Activated T-cell treated with anti-CD3 and anti-CD28 coated beads, Interleukin-2, amount 50 U/mL, for 72 hours (primary cell): ENCODE results near the gene PLCL2. TPM values are rescaled to one million over a fixed set of nuclear protein-coding genes. Genes with fewer than 3 reads are reported as not detected.
"Not testable (repeated sequence)": the region's sequence is repeated elsewhere in the genome, so short reads cannot be mapped to it uniquely, and the experiment has no call there.

ENCODE experiments used
- ATAC-seq, 2 donors: fragments of 150-1000 bp; cut with Tn5 transposase; replicated peaks in 1 of 2; 2 replicates each; pipeline ENCODE4 v1.10.0; 2021; ENCODE audit warnings: moderate library complexity in 2 of 2, mild to moderate bottlenecking in 1 of 2
- DNase-seq, 2 donors: peaks; one replicate each; pipeline ENCODE4 v3.0.0; 2021 to 2022; ENCODE audit warnings: mixed read lengths in 1 of 2
- H3K27ac Mint-ChIP-seq: one replicate; pipeline ENCODE4 v1.8.0; 2022; ENCODE audit warnings: mild to moderate bottlenecking, moderate library complexity, mixed read lengths
- H3K27me3 Mint-ChIP-seq: one replicate; pipeline ENCODE4 v1.8.0; 2022; ENCODE audit warnings: low read depth, mixed read lengths
- H3K36me3 Mint-ChIP-seq, 2 donors: one replicate each; pipeline ENCODE4 v1.8.0; 2022; ENCODE audit warnings: mixed read lengths in 2 of 2, mild to moderate bottlenecking in 1 of 2; ENCODE audit not compliant: insufficient read depth in 2 of 2
- H3K4me1 Mint-ChIP-seq: one replicate; pipeline ENCODE4 v1.8.0; 2022; ENCODE audit warnings: low read depth, mixed read lengths
- H3K4me3 Mint-ChIP-seq, 2 donors: one replicate each; pipeline ENCODE4 v1.8.0; 2022; ENCODE audit warnings: mild to moderate bottlenecking in 2 of 2, mixed read lengths in 2 of 2, moderate library complexity in 2 of 2
- H3K9me3 Mint-ChIP-seq, 2 donors: one replicate each; pipeline ENCODE4 v1.8.0; 2022; ENCODE audit warnings: mixed read lengths in 2 of 2
- total RNA-seq, 2 donors: library from RNA; stranded (reverse); gene quantifications; one replicate each; pipeline ENCODE4 v1.2.3, GENCODE V29; 2022

PLCL2 gene
- total RNA-seq, 2 donors from 2014 or later = 22.9 to 24.7 TPM

- no peak overlapping the region for H3K4me3 Mint-ChIP-seq
- H3K9me3 Mint-ChIP-seq = peaks cover 0 to 2% of the 10 kb centered on the region in 2 donors
- H3K4me1 Mint-ChIP-seq = peaks cover 17% of the 10 kb centered on the region
- ATAC-seq = no peak
- no peaks in the 10 kb centered on the region for H3K36me3 Mint-ChIP-seq
- H3K27me3 Mint-ChIP-seq = no peaks in the 10 kb centered on the region
- no peak for DNase-seq
- H3K27ac Mint-ChIP-seq = no peak overlapping the region
These were observed 226.8 kb downstream of the PLCL2 start for GRCh38 chr3:17111586-17111985.

GRCh38 chr3:17115186-17115585 is 230.4 kb downstream of the PLCL2 start:
- no peak for DNase-seq

GRCh38 chr3:17116007-17116600 is 231.3 kb downstream of the PLCL2 start:
- peaks cover 5% of the 10 kb centered on the region for H3K4me1 Mint-ChIP-seq
- no peaks in the 10 kb centered on the region for H3K36me3 Mint-ChIP-seq
- H3K9me3 Mint-ChIP-seq = peaks cover 0 to 2% of the 10 kb centered on the region in 2 donors
- no peak overlapping the region for H3K4me3 Mint-ChIP-seq
- DNase-seq = no peak
- H3K27me3 Mint-ChIP-seq = no peaks in the 10 kb centered on the region
- no peak for ATAC-seq
- H3K27ac Mint-ChIP-seq = no peak overlapping the region

More at GRCh38 chr3:17115186-17115585, 230.4 kb downstream of the PLCL2 start:
- ATAC-seq = no peak
- Mint-ChIP-seq H3K36me3 (no peaks in the 10 kb centered on the region), H3K9me3 (peaks cover 0 to 2% of the 10 kb centered on the region in 2 donors), H3K4me1 (peaks cover 11% of the 10 kb centered on the region), H3K27me3 (no peaks in the 10 kb centered on the region), H3K4me3 (no peak overlapping the region), H3K27ac (no peak overlapping the region)

GRCh38 chr3:17118771-17119170 is 234.0 kb downstream of the PLCL2 start:
- Mint-ChIP-seq H3K27me3 (no peaks in the 10 kb centered on the region), H3K36me3 (peaks cover 3% of the 10 kb centered on the region in 2 donors), H3K27ac (no peak overlapping the region), H3K4me1 (no peaks in the 10 kb centered on the region), H3K9me3 (peaks cover 4 to 5% of the 10 kb centered on the region in 2 donors), H3K4me3 (no peak overlapping the region)
- DNase-seq = no peak
- ATAC-seq = no peak

- peaks cover 3% of the 10 kb centered on the region in 2 donors for H3K36me3 Mint-ChIP-seq
- H3K4me1 Mint-ChIP-seq = no peaks in the 10 kb centered on the region
- no peaks in the 10 kb centered on the region for H3K27me3 Mint-ChIP-seq
- H3K27ac Mint-ChIP-seq = peak overlapping the region; percentile 11
- H3K4me3 Mint-ChIP-seq = no peak overlapping the region
- H3K9me3 Mint-ChIP-seq = peaks cover 4 to 5% of the 10 kb centered on the region in 2 donors
- ATAC-seq = no peak
- no peak for DNase-seq
These were observed 234.7 kb downstream of the PLCL2 start for GRCh38 chr3:17119201-17120072.

GRCh38 chr3:17120115-17120514 is 235.4 kb downstream of the PLCL2 start:
- Mint-ChIP-seq H3K4me1 (no peaks in the 10 kb centered on the region), H3K9me3 (peaks cover 4 to 5% of the 10 kb centered on the region in 2 donors), H3K36me3 (peaks cover 3% of the 10 kb centered on the region in 2 donors), H3K27ac (no peak overlapping the region), H3K4me3 (no peak overlapping the region), H3K27me3 (no peaks in the 10 kb centered on the region)
- no peak for ATAC-seq
- DNase-seq = no peak

GRCh38 chr3:17121336-17121735 is 236.6 kb downstream of the PLCL2 start:
- peaks cover 3% of the 10 kb centered on the region in 2 donors for H3K36me3 Mint-ChIP-seq
- no peak overlapping the region for H3K27ac Mint-ChIP-seq
- H3K4me1 Mint-ChIP-seq = no peaks in the 10 kb centered on the region
- DNase-seq (no peak), ATAC-seq (no peak)
- no peaks in the 10 kb centered on the region for H3K27me3 Mint-ChIP-seq
- H3K4me3 Mint-ChIP-seq = no peak overlapping the region
- H3K9me3 Mint-ChIP-seq = peaks cover 4 to 5% of the 10 kb centered on the region in 2 donors

GRCh38 chr3:17122758-17123157 is 238.0 kb downstream of the PLCL2 start:
- Mint-ChIP-seq H3K27ac (no peak overlapping the region), H3K9me3 (peaks cover 5 to 6% of the 10 kb centered on the region in 2 donors), H3K27me3 (no peaks in the 10 kb centered on the region), H3K4me1 (no peaks in the 10 kb centered on the region), H3K4me3 (no peak overlapping the region), H3K36me3 (peaks cover 3% of the 10 kb centered on the region in 2 donors)
- no peak for ATAC-seq
- no peak for DNase-seq

GRCh38 chr3:17125738-17126442 is 241.1 kb downstream of the PLCL2 start:
- H3K4me3 Mint-ChIP-seq = no peak overlapping the region
- ATAC-seq (no peak), DNase-seq (no peak)
- peaks cover 3 to 7% of the 10 kb centered on the region in 2 donors for H3K36me3 Mint-ChIP-seq
- no peak overlapping the region for H3K27ac Mint-ChIP-seq
- no peaks in the 10 kb centered on the region for H3K27me3 Mint-ChIP-seq
- H3K9me3 Mint-ChIP-seq = peaks cover 9 to 10% of the 10 kb centered on the region in 2 donors
- H3K4me1 Mint-ChIP-seq = no peaks in the 10 kb centered on the region

GRCh38 chr3:17128671-17129070 is 243.9 kb downstream of the PLCL2 start:
- not testable (repeated sequence) for H3K4me1 Mint-ChIP-seq, DNase-seq, H3K27me3 Mint-ChIP-seq, H3K9me3 Mint-ChIP-seq, H3K4me3 Mint-ChIP-seq, H3K36me3 Mint-ChIP-seq, H3K27ac Mint-ChIP-seq, ATAC-seq

GRCh38 chr3:17129556-17129955 is 244.8 kb downstream of the PLCL2 start:
- Mint-ChIP-seq H3K27me3 (no peaks in the 10 kb centered on the region), H3K4me3 (no peak overlapping the region), H3K4me1 (no peaks in the 10 kb centered on the region), H3K9me3 (peaks cover 6 to 7% of the 10 kb centered on the region in 2 donors), H3K36me3 (peaks cover 0 to 4% of the 10 kb centered on the region in 2 donors), H3K27ac (no peak overlapping the region)
- DNase-seq (no peak), ATAC-seq (no peak)

- Mint-ChIP-seq H3K27ac (no peak overlapping the region), H3K4me3 (no peak overlapping the region), H3K9me3 (peaks cover 6 to 8% of the 10 kb centered on the region in 2 donors), H3K36me3 (peaks cover 0 to 4% of the 10 kb centered on the region in 2 donors), H3K4me1 (no peaks in the 10 kb centered on the region), H3K27me3 (no peaks in the 10 kb centered on the region)
- ATAC-seq (no peak), DNase-seq (no peak)
These were observed 246.2 kb downstream of the PLCL2 start for GRCh38 chr3:17130956-17131355.
